ENCODE results near the gene DYNC1H1.

- TF ChIP-seq CTCF (IDR thresholded peaks at IDR 0.05) (no peak), POLR2A (IDR thresholded peaks at IDR 0.05) (no peak)
Measured at GRCh38 chr14:102063808-102064429, 99.5 kb downstream of the DYNC1H1 start.

Data from lower leg skin (tissue), 3 donors.